ENCODE data around the gene ANKDD1A.

Gene ANKDD1A

GRCh38 chr15:64917211-64917610 is 5.5 kb downstream of the ANKDD1A start:
- no peak overlapping the region for H3K4me3 ChIP-seq (ENCODE audit: low read depth, low read length)
- no peak for DNase-seq (ENCODE audit: low read depth, low spot score)
- in situ Hi-C loops (cut with HindIII; ENCODE audit: low sequenced_read_pairs) = no loop called here
- TF ChIP-seq CTCF (IDR thresholded peaks at IDR 0.05; ENCODE audit: low read depth, low read length) = no peak

GRCh38 chr15:64919721-64920120 is 8.0 kb downstream of the ANKDD1A start:
- DNase-seq (ENCODE audit: low read depth, low spot score) = no peak
- in situ Hi-C loops (cut with HindIII; ENCODE audit: low sequenced_read_pairs) = no loop called here
- TF ChIP-seq CTCF (IDR thresholded peaks at IDR 0.05; ENCODE audit: low read depth, low read length) = no peak
- H3K4me3 ChIP-seq (ENCODE audit: low read depth, low read length) = no peak overlapping the region

DNA sequence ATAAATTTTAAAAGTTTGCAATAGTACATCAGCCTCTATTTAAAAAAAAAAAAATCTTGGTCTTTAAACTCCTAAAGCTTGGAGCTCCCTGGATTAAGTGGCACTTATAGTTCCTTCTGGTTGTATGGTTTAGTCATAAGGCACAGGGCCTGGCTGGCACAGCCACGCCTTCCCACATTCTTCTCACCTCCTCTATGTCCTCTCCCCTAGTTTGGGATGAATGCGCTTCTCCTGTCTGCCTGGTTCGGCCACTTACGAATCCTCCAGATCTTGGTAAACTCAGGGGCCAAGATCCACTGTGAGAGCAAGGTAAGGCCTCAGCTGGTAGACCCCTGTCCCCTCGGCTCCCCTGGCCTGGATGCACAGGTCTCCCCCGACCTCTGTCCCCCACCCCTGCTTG is 10.0 kb downstream of the ANKDD1A start:
- no peak overlapping the region for H3K4me3 ChIP-seq (ENCODE audit: low read depth, low read length)
- no peak for TF ChIP-seq CTCF (IDR thresholded peaks at IDR 0.05; ENCODE audit: low read depth, low read length)
- in situ Hi-C loops (cut with HindIII; ENCODE audit: low sequenced_read_pairs) = no loop called here
- DNase-seq (ENCODE audit: low read depth, low spot score) = no peak

- no peak for TF ChIP-seq CTCF (IDR thresholded peaks at IDR 0.05; ENCODE audit: low read depth, low read length)
- in situ Hi-C loops (cut with HindIII; ENCODE audit: low sequenced_read_pairs) = no loop called here
- H3K4me3 ChIP-seq (ENCODE audit: low read depth, low read length) = no peak overlapping the region
- DNase-seq (ENCODE audit: low read depth, low spot score) = no peak
Observed at GRCh38 chr15:64923546-64923945, 11.8 kb downstream of the ANKDD1A start.

GRCh38 chr15:64925335-64926330 is 13.9 kb downstream of the ANKDD1A start:
- in situ Hi-C loops (cut with HindIII; ENCODE audit: low sequenced_read_pairs) = no loop called here
- TF ChIP-seq CTCF (IDR thresholded peaks at IDR 0.05; ENCODE audit: low read depth, low read length) = no peak
- H3K4me3 ChIP-seq (ENCODE audit: low read depth, low read length) = no peak overlapping the region
- no peak for DNase-seq (ENCODE audit: low read depth, low spot score)

DNA sequence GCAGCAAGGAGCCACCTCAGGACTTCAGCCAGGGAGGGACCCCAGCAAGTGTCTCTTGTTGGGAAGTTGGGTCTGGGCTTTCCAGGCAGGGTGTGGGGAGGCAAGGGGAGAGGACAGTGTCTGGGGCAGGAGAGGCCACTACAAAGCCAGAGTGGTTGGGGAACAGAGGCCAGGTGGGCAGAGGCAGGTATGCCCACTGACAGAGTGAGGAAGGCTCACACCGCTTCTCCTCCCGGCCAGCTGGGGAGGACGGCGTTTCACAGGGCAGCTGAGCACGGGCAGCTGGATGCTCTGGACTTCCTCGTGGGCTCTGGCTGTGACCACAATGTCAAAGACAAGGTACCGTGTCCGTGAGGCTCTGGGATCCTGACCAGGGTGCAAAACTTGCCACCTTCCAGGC is 15.0 kb downstream of the ANKDD1A start:
- in situ Hi-C loops (cut with HindIII; ENCODE audit: low sequenced_read_pairs) = no loop called here
- TF ChIP-seq CTCF (IDR thresholded peaks at IDR 0.05; ENCODE audit: low read depth, low read length) = no peak
- DNase-seq (ENCODE audit: low read depth, low spot score) = no peak
- H3K4me3 ChIP-seq (ENCODE audit: low read depth, low read length) = no peak overlapping the region

Data from astrocyte of the spinal cord (primary cell).